AG09309 (cell line): ENCODE data around the gene SCGN.

Experiments used
- DNase-seq: peaks from one replicate; pipeline ENCODE4 v3.0.0-alpha.2; 2010; ENCODE audit warnings: low read depth
- H3K4me3 ChIP-seq: 2 replicates; pipeline ENCODE4 v1.5.1; 2011; ENCODE audit warnings: mild to moderate bottlenecking, low read depth, low read length, moderate library complexity; ENCODE audit not compliant: control insufficient read depth
- CTCF ChIP-seq: IDR thresholded peaks from 2 replicates; pipeline ENCODE4 v1.5.1; 2011; ENCODE audit warnings: mild to moderate bottlenecking, low read depth, low read length, inconsistent platforms; ENCODE audit not compliant: insufficient read depth, control insufficient read depth; ENCODE audit errors: missing control alignments

SCGN gene

GRCh38 chr6:25706314-25707014 lies 54.4 kb downstream of the SCGN start:
- DNase-seq = no peak
- H3K4me3 ChIP-seq = no peak overlapping the region
- no peak for TF ChIP-seq CTCF

GRCh38 chr6:25709761-25710160 lies 57.7 kb downstream of the SCGN start:
- no peak for DNase-seq
- no peak overlapping the region for H3K4me3 ChIP-seq
- TF ChIP-seq CTCF = no peak

- no peak overlapping the region for H3K4me3 ChIP-seq
- TF ChIP-seq CTCF = no peak
- DNase-seq = no peak
These were observed 58.3 kb downstream of the SCGN start for GRCh38 chr6:25710287-25710686.

GRCh38 chr6:25713824-25714223 lies 61.8 kb downstream of the SCGN start:
- no peak overlapping the region for H3K4me3 ChIP-seq
- no peak for TF ChIP-seq CTCF
- no peak for DNase-seq

DNA sequence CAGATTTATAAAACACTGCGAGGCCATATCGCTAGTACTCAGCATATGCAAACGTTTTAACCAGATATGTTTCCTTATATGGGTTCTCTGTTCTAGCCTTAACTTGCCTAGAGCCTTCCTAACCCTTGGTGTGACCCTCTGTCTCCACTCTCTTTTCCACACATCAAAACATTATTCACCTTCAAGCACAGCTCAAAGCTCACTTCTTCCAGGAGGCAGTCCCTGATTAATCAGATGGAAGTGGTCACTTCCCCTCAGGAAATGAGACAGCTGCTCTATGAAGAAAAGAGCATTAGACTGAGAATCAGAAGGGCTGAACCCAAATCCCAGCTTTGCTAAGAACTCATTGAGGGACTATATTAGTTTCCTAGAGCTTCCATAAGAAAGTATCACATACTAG lies 62.8 kb downstream of the SCGN start:
- DNase-seq = no peak
- no peak overlapping the region for H3K4me3 ChIP-seq
- TF ChIP-seq CTCF = no peak

DNA sequence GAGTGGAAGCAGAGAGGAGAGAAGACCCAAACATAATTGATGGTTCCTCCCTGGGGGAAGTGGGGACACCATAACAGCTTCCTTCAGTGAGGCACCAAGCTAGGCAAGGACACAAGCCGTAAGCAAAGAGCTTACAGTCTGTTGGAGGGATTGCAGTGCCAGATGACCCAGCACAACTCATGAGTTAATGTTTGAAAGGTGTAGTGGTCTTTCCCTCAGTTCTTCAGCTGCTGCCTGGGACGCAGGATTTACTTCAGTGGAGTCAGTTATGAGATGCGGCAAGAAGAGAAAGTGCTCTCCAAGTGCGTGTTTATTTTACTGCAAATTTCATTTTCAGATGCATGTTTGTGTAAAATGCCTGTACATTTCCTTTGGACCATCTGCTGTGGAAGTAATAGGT lies 63.8 kb downstream of the SCGN start:
- TF ChIP-seq CTCF = no peak
- H3K4me3 ChIP-seq = no peak overlapping the region
- DNase-seq = no peak
